ENCODE measurements around the gene RCAN1. TPM values are rescaled to one million over a fixed set of nuclear protein-coding genes. Genes with fewer than 3 reads are reported as not detected.

The RCAN1 gene
- total RNA-seq, 1 donor from 2014 or later: 9.1 TPM

Other genes starting within 250 kb of the RCAN1 start
- gene SMIM11, start 239.6 kb downstream of the RCAN1 start, total RNA-seq: 5.3 and 16.3 TPM in 2 replicates
- not detected in 2 replicates for gene SMIM34, start 191.2 kb downstream of the RCAN1 start, total RNA-seq
- 0.09 and 0.32 TPM in 2 replicates for gene KCNE1, start 102.9 kb downstream of the RCAN1 start, total RNA-seq
- 0.11 and 0.16 TPM in 2 replicates for gene CLIC6, start 53.9 kb upstream of the RCAN1 start, total RNA-seq